HEK293 (cell line): ENCODE results near the gene OST4.

Experiments used
- CTCF ChIP-seq: fragments of 450-650 bp; formaldehyde crosslinking; IDR thresholded peaks from 2 replicates; pipeline ENCODE4 v1.5.1; 2016; ENCODE audit warnings: missing biosample characterization, missing genetic modification characterization
- GLIS2 ChIP-seq: fragments of 450-650 bp; formaldehyde crosslinking; IDR thresholded peaks from 2 replicates; pipeline ENCODE4 v1.5.1; 2016; ENCODE audit warnings: missing biosample characterization, missing genetic modification characterization
- KLF1 ChIP-seq: fragments of 450-650 bp; formaldehyde crosslinking; IDR thresholded peaks from 2 replicates; pipeline ENCODE4 v1.5.1; 2016; ENCODE audit warnings: missing biosample characterization, missing genetic modification characterization
- KLF10 ChIP-seq: fragments of 450-650 bp; IDR thresholded peaks from 2 replicates; pipeline ENCODE4 v1.5.1; 2018; ENCODE audit warnings: missing biosample characterization, mild to moderate bottlenecking, missing genetic modification characterization
- KLF9 ChIP-seq: fragments of 450-650 bp; formaldehyde crosslinking; IDR thresholded peaks from 2 replicates; pipeline ENCODE4 v1.5.1; 2016; ENCODE audit warnings: missing biosample characterization, missing genetic modification characterization, low read depth
- OVOL3 ChIP-seq: fragments of 450-650 bp; formaldehyde crosslinking; IDR thresholded peaks from 2 replicates; pipeline ENCODE4 v1.5.1; 2016; ENCODE audit warnings: missing biosample characterization, missing genetic modification characterization
- RBAK ChIP-seq: fragments of 450-650 bp; formaldehyde crosslinking; IDR thresholded peaks from 2 replicates; pipeline ENCODE4 v1.5.1; 2016; ENCODE audit warnings: missing biosample characterization, missing genetic modification characterization
- SALL2 ChIP-seq: fragments of 450-650 bp; formaldehyde crosslinking; IDR thresholded peaks from 2 replicates; pipeline ENCODE4 v1.5.0; 2017; ENCODE audit warnings: missing biosample characterization, mild to moderate bottlenecking, missing genetic modification characterization, borderline replicate concordance
- SP3 ChIP-seq: fragments of 450-650 bp; formaldehyde crosslinking; IDR thresholded peaks from 2 replicates; pipeline ENCODE4 v1.5.1; 2016; ENCODE audit warnings: missing biosample characterization, missing genetic modification characterization
- YY2 ChIP-seq: fragments of 450-650 bp; formaldehyde crosslinking; IDR thresholded peaks from 2 replicates; pipeline ENCODE4 v1.5.1; 2016; ENCODE audit warnings: missing biosample characterization, missing genetic modification characterization
- ZBTB26 ChIP-seq: fragments of 450-650 bp; formaldehyde crosslinking; optimal IDR thresholded peaks from 2 replicates; pipeline ENCODE3; 2016; ENCODE audit warnings: missing biosample characterization, mild to moderate bottlenecking, missing genetic modification characterization
- ZBTB48 ChIP-seq: fragments of 450-650 bp; formaldehyde crosslinking; IDR thresholded peaks from 2 replicates; pipeline ENCODE4 v1.5.1; 2016; ENCODE audit warnings: missing biosample characterization, missing genetic modification characterization
- ZFP37 ChIP-seq: fragments of 450-650 bp; formaldehyde crosslinking; IDR thresholded peaks from 2 replicates; pipeline ENCODE4 v1.5.1; 2016; ENCODE audit warnings: missing biosample characterization, missing genetic modification characterization
- ZFP41 ChIP-seq: fragments of 450-650 bp; formaldehyde crosslinking; IDR thresholded peaks from 2 replicates; pipeline ENCODE4 v1.5.1; 2016; ENCODE audit warnings: missing biosample characterization, missing genetic modification characterization, borderline replicate concordance
- ZNF16 ChIP-seq: fragments of 450-650 bp; formaldehyde crosslinking; IDR thresholded peaks from 2 replicates; pipeline ENCODE4 v1.5.1; 2016; ENCODE audit warnings: low read depth, missing biosample characterization, missing genetic modification characterization
- ZNF280C ChIP-seq: fragments of 450-650 bp; formaldehyde crosslinking; IDR thresholded peaks from 2 replicates; pipeline ENCODE4 v1.5.1; 2016; ENCODE audit warnings: missing biosample characterization, missing genetic modification characterization
- ZNF510 ChIP-seq: fragments of 450-650 bp; formaldehyde crosslinking; IDR thresholded peaks from 2 replicates; pipeline ENCODE4 v1.5.1; 2018; ENCODE audit warnings: mild to moderate bottlenecking, missing genetic modification characterization, missing biosample characterization; ENCODE audit not compliant: insufficient replicate concordance
- ZNF596 ChIP-seq: fragments of 450-650 bp; IDR thresholded peaks from 2 replicates; pipeline ENCODE4 v1.5.0; 2018; ENCODE audit warnings: missing biosample characterization, mild to moderate bottlenecking, missing genetic modification characterization, moderate library complexity
- ZNF639 ChIP-seq: fragments of 450-650 bp; formaldehyde crosslinking; IDR thresholded peaks from 2 replicates; pipeline ENCODE4 v1.5.1; 2016; ENCODE audit warnings: missing biosample characterization, missing genetic modification characterization
- ZNF654 ChIP-seq: fragments of 450-650 bp; formaldehyde crosslinking; IDR thresholded peaks from 2 replicates; pipeline ENCODE4 v1.5.1; 2016; ENCODE audit warnings: low read depth, missing biosample characterization, missing genetic modification characterization
- ZNF664 ChIP-seq: fragments of 450-650 bp; formaldehyde crosslinking; IDR thresholded peaks from 2 replicates; pipeline ENCODE4 v1.5.1; 2016; ENCODE audit warnings: missing biosample characterization, missing genetic modification characterization
- ZNF677 ChIP-seq: fragments of 450-650 bp; IDR thresholded peaks from 2 replicates; pipeline ENCODE4 v1.5.0; 2018; ENCODE audit warnings: missing biosample characterization, mild to moderate bottlenecking, missing genetic modification characterization, moderate library complexity
- ZNF701 ChIP-seq: fragments of 450-650 bp; formaldehyde crosslinking; IDR thresholded peaks from 2 replicates; pipeline ENCODE4 v1.5.1; 2016; ENCODE audit warnings: missing biosample characterization, missing genetic modification characterization
- ZNF707 ChIP-seq: fragments of 450-650 bp; formaldehyde crosslinking; IDR thresholded peaks from 2 replicates; pipeline ENCODE4 v1.5.1; 2016; ENCODE audit warnings: missing biosample characterization, missing genetic modification characterization
- ZSCAN23 ChIP-seq: fragments of 450-650 bp; formaldehyde crosslinking; IDR thresholded peaks from 2 replicates; pipeline ENCODE4 v1.5.1; 2016; ENCODE audit warnings: missing biosample characterization, missing genetic modification characterization
- ZSCAN5A ChIP-seq: fragments of 450-650 bp; formaldehyde crosslinking; IDR thresholded peaks from 2 replicates; pipeline ENCODE4 v1.5.1; 2016; ENCODE audit warnings: missing biosample characterization, missing genetic modification characterization
- TF ChIP-seq, protein P1 (sequence below): fragments of 450-650 bp; formaldehyde crosslinking; IDR thresholded peaks from 2 replicates; pipeline ENCODE4 v1.5.1; 2016; ENCODE audit warnings: missing biosample characterization, missing genetic modification characterization

The OST4 gene

DNA sequence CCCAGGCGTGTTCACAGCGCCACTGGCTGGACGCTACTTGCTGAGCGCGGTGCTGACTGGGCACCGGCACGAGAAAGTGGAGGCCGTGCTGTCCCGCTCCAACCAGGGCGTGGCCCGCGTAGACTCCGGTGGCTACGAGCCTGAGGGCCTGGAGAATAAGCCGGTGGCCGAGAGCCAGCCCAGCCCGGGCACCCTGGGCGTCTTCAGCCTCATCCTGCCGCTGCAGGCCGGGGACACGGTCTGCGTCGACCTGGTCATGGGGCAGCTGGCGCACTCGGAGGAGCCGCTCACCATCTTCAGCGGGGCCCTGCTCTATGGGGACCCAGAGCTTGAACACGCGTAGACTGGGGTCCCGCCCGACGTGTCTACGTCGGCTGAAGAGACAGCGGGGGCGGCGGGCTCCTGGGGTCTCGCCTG, 14.2 kb upstream of the OST4 start (continued):
- no peak for TF ChIP-seq ZFP41 (tag by site-specific recombination)
- TF ChIP-seq ZNF639 (tag by site-specific recombination) = no peak
- peak; percentile 62 for TF ChIP-seq KLF1
- no peak for TF ChIP-seq ZNF280C (tag by site-specific recombination)
- no peak for TF ChIP-seq ZNF677 (tag by site-specific recombination)
- TF ChIP-seq ZBTB26 (tag by site-specific recombination) = peak; percentile 62
- peak; percentile 91 for TF ChIP-seq CTCF
- TF ChIP-seq ZNF701 (tag by site-specific recombination) = no peak
- TF ChIP-seq ZNF596 = no peak
- TF ChIP-seq KLF10 (tag by site-specific recombination) = no peak
- no peak for TF ChIP-seq ZNF510 (tag by site-specific recombination)
- TF ChIP-seq OVOL3 (tag by site-specific recombination) = no peak
- peak; percentile 17; the same call in 1 of the 2 replicates for TF ChIP-seq SP3 (tag by site-specific recombination)
- no peak for TF ChIP-seq YY2 (tag by site-specific recombination)
- no peak for TF ChIP-seq ZNF664 (tag by site-specific recombination)
- peak; percentile 47; the same call in 1 of the 2 replicates for TF ChIP-seq ZFP37 (tag by site-specific recombination)
- TF ChIP-seq ZSCAN23 (tag by site-specific recombination) = no peak
- peak; percentile 57; the same call in 1 of the 2 replicates for TF ChIP-seq GLIS2
- TF ChIP-seq KLF9 (tag by site-specific recombination) = peak; percentile 39
- TF ChIP-seq ZNF16 (tag by site-specific recombination) = no peak
- no peak for TF ChIP-seq ZNF707 (tag by site-specific recombination)
- TF ChIP-seq ZNF654 (tag by site-specific recombination) = peak; percentile 43
- no peak for TF ChIP-seq ZSCAN5A (tag by site-specific recombination)
- no peak for TF ChIP-seq SALL2 (tag by site-specific recombination)
- TF ChIP-seq ZBTB48 (tag by site-specific recombination) = peak; percentile 11; the same call in 1 of the 2 replicates
- TF ChIP-seq, protein P1, sequence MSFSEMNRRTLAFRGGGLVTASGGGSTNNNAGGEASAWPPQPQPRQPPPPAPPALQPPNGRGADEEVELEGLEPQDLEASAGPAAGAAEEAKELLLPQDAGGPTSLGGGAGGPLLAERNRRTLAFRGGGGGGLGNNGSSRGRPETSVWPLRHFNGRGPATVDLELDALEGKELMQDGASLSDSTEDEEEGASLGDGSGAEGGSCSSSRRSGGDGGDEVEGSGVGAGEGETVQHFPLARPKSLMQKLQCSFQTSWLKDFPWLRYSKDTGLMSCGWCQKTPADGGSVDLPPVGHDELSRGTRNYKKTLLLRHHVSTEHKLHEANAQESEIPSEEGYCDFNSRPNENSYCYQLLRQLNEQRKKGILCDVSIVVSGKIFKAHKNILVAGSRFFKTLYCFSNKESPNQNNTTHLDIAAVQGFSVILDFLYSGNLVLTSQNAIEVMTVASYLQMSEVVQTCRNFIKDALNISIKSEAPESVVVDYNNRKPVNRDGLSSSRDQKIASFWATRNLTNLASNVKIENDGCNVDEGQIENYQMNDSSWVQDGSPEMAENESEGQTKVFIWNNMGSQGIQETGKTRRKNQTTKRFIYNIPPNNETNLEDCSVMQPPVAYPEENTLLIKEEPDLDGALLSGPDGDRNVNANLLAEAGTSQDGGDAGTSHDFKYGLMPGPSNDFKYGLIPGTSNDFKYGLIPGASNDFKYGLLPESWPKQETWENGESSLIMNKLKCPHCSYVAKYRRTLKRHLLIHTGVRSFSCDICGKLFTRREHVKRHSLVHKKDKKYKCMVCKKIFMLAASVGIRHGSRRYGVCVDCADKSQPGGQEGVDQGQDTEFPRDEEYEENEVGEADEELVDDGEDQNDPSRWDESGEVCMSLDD (tag by site-specific recombination) = no peak; the same call in 1 of the 2 replicates
- no peak for TF ChIP-seq RBAK
